Measurements from ENCODE around the gene TSHZ2. TPM values are rescaled to one million over a fixed set of nuclear protein-coding genes. Genes with fewer than 3 reads are reported as not detected.
"Not testable (repeated sequence)": the region's sequence is repeated elsewhere in the genome, so short reads cannot be mapped to it uniquely, and the experiment has no call there.

TSHZ2 gene
- total and polyA plus RNA-seq, 11 donors = 1.8 to 12.1 (median 3.7) TPM

DNA sequence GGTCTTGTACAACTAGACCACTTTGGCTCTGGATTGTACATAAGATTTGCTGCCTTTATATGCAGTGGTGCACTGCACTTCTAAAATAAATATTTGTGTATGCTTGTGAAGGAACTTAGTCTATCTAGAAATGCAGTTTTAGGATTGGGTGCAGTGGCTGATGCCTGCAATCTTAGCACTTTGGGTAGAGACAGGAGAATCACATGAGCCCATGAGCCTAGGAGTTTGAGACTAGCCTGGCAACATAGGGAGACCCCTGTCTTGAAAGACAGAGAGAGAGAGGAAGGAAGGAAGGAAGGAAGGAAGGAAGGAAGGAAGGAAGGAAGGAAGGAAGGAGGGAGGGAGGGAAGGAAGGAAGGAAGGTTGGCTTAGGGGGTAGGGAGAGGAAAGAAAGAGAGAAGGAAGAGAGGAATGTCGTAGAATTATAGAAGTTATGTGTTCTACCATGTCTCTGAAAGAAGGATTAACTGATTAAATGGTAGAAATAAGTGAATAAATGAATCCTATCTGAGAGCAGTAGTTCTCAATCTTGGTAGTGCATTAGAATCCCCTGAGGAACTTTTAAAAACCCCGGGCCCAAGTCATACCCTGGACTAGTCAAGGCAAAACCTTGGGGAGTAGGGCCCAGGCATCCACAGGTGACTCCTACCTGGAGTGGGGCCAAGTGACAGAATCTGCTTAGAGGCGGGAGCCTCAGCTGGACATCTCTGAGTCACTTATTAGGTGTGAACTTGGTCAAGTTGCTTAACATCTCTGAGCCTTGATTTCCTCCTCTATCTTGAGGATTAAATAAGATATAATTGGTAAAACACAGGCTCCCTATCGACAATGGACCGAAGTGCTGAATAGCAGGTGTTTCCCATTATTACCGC lies 491.2 kb downstream of the TSHZ2 start:
- DNase-seq (no peak), ATAC-seq (no peak)
- Histone ChIP-seq H3K4me3 (no peak overlapping the region), H3K9me3 (no peaks in the 10 kb centered on the region), H3K27me3 (no peaks in the 10 kb centered on the region), H3K27ac (no peak overlapping the region), H3K4me1 (no peaks in the 10 kb centered on the region), H3K36me3 (no peaks in the 10 kb centered on the region)
- intact Hi-C loops (cut with DNase I) = loop anchor here in 1 of 10 donors (10.0 kb wide), 1 partner anchor 59 kb away; no protein-coding TSS in a partner anchor
- no peak for TF ChIP-seq POLR2A (IDR thresholded peaks at IDR 0.05)
- no peak for TF ChIP-seq CTCF (IDR thresholded peaks at IDR 0.05)
- 89 to 93% (median 91%) methylated on average over 6 of the region's 6 CpGs for WGBS, 4 donors

DNA sequence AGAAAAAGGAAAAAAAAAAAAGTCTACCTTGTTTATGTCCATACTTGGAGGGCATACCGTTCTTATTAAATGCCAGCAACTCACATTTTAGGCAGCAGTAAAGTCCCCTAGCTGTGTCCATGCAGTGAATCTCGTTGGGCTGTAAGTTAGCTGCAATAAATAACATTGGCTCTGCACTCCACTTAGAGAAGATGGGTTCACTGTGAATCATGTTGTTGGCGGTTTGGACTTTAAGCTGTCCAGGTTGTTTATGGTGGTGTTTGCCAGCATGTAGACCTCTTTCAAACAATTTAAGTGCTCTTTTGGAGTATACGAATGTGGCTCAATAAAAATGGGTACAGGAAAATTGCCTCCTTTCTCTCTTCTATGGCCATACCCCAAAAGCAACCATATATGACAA lies 494.1 kb downstream of the TSHZ2 start:
- H3K36me3 ChIP-seq = no peaks in the 10 kb centered on the region
- TF ChIP-seq POLR2A (IDR thresholded peaks at IDR 0.05) (no peak), CTCF (IDR thresholded peaks at IDR 0.05) (no peak)
- no peak overlapping the region for H3K4me3 ChIP-seq
- intact Hi-C loops (cut with DNase I) = loop anchor here in 1 of 10 donors (10.0 kb wide), 1 partner anchor 61 kb away; no protein-coding TSS in a partner anchor
- no peak for DNase-seq
- H3K27me3 ChIP-seq = no peaks in the 10 kb centered on the region
- 92 to 96% (median 94%) methylated on average over 4 of the region's 4 CpGs for WGBS, 4 donors
- no peak overlapping the region for H3K27ac ChIP-seq
- H3K4me1 ChIP-seq = no peaks in the 10 kb centered on the region
- H3K9me3 ChIP-seq = no peaks in the 10 kb centered on the region
- ATAC-seq = no peak

- TF ChIP-seq CTCF (IDR thresholded peaks at IDR 0.05) (no peak), POLR2A (IDR thresholded peaks at IDR 0.05) (no peak)
- Histone ChIP-seq H3K27ac (no peak overlapping the region), H3K27me3 (no peaks in the 10 kb centered on the region), H3K4me3 (no peak overlapping the region), H3K36me3 (no peaks in the 10 kb centered on the region), H3K9me3 (no peaks in the 10 kb centered on the region), H3K4me1 (no peaks in the 10 kb centered on the region)
- 79 to 87% (median 84%) methylated on average over 5 of the region's 5 CpGs for WGBS, 4 donors
- no peak for ATAC-seq
- intact Hi-C loops (cut with DNase I) = loop anchor here in 1 of 10 donors (10.0 kb wide), 1 partner anchor 64 kb away; no protein-coding TSS in a partner anchor
- DNase-seq = no peak
These were observed 496.4 kb downstream of the TSHZ2 start for GRCh38 chr20:53468587-53468986.

DNA sequence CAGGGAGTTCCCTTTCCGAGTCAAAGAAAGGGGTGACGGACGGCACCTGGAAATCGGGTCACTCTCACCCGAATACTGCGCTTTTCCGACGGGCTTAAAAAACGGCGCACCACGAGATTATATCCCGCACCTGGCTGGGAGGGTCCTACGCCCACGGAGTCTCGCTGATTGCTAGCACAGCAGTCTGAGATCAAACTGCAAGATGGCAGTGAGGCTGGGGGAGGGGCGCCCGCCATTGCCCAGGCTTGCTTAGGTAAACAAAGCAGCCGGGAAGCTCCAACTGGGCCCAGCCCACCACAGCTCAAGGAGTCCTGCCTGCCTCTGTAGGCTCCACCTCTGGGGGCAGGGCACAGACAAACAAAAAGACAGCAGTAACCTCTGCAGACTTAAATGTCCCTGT lies 500.7 kb downstream of the TSHZ2 start:
- WGBS, 4 donors = 89 to 93% (median 91%) methylated on average over 11 to 18 of the region's 18 CpGs

More for the DNA sequence above, 500.7 kb downstream of the TSHZ2 start:
- DNase-seq; H3K27ac ChIP-seq; H3K4me3 ChIP-seq; H3K4me1 ChIP-seq; H3K9me3 ChIP-seq; H3K27me3 ChIP-seq; H3K36me3 ChIP-seq; intact Hi-C loops (cut with DNase I); ATAC-seq: not testable (repeated sequence)

All from heart left ventricle (tissue), 16 donors.